HCT116 (cell line): ENCODE measurements around the gene SLC7A8. TPM values are rescaled to one million over a fixed set of nuclear protein-coding genes. Genes with fewer than 3 reads are reported as not detected.

ENCODE experiments used
- ATAC-seq: fragments of 200-7000 bp; cut with Tn5 transposase; 2 replicates; pipeline ENCODE4 v1.9.1; 2020; ENCODE audit warnings: mild to moderate bottlenecking, moderate library complexity
- BruUV-seq: library from RNA; stranded (reverse); fragments of 400-500 nt; replicated peaks from 2 replicates; lab custom pipeline; 2021; lab: Mats Ljungman, UMichigan
- CTCF ChIA-PET: fragments of 300-600 bp; sonication (Branson Sonifier 250); formaldehyde crosslinking; loops from one replicate; lab custom pipeline; 2021; ENCODE audit warnings: antibody characterized with exemption; lab: Charles Lee
- POLR2A ChIA-PET: fragments of 300-600, 350-600 bp; sonication (Branson Sonifier 250); formaldehyde crosslinking; loops from one replicate; lab custom pipeline; 2021; ENCODE audit warnings: antibody characterized with exemption; lab: Charles Lee
- RAD21 ChIA-PET, 2 experiments: fragments of 300-600 bp; sonication (Branson Sonifier 250); formaldehyde crosslinking; loops; one replicate each; lab custom pipeline; 2023; ENCODE audit warnings: low total read pairs in 2 of 2; ENCODE audit not compliant: uncharacterized antibody in 2 of 2, unreplicated experiment in 2 of 2, low non-redundant PET in 1 of 2; lab: Charles Lee
- DNase-seq: peaks from one replicate; pipeline ENCODE4 v3.0.0-alpha.2; 2010; ENCODE audit warnings: low read depth, low spot score
- H2AFZ ChIP-seq: fragments of 200-600 bp; shearing (Covaris generic), sonication (generic); 2 replicates; pipeline ENCODE4 v1.6.1; 2017; ENCODE audit warnings: low read depth, mixed run types, mixed read lengths, antibody characterized with exemption, low read length; ENCODE audit not compliant: poor library complexity, severe bottlenecking
- H3K27ac ChIP-seq: 2 replicates; pipeline ENCODE4 v1.5.1; 2012; ENCODE audit warnings: low read depth, low read length
- H3K27me3 ChIP-seq: fragments of 200-600 bp; sonication (generic); 2 replicates; pipeline ENCODE4 v1.6.1; 2016; ENCODE audit warnings: mixed run types, low read length, mixed read lengths; ENCODE audit not compliant: insufficient read depth
- H3K36me3 ChIP-seq, 2 experiments: fragments of 200-500 bp in 1 of 2; fragments of 200-600 bp in 1 of 2; sonication (Bioruptor generic) in 1 of 2; sonication (generic) in 1 of 2; 2 replicates each; pipeline versions ENCODE4 v1.5.1 to v1.6.1; 2014 to 2016; ENCODE audit warnings: low read length in 2 of 2, inconsistent platforms in 1 of 2, mixed read lengths in 1 of 2, mixed run types in 1 of 2; ENCODE audit not compliant: insufficient read depth in 2 of 2, control insufficient read depth in 1 of 2
- H3K4me1 ChIP-seq, 2 experiments: fragments of 200-600 bp in 1 of 2; sonication (generic) in 1 of 2; 2 replicates each; pipeline versions ENCODE4 v1.5.1 to v1.6.1; 2012 to 2017; ENCODE audit warnings: low read length in 2 of 2, inconsistent platforms in 1 of 2, mild to moderate bottlenecking in 1 of 2, mixed read lengths in 1 of 2, mixed run types in 1 of 2, moderate library complexity in 1 of 2; ENCODE audit not compliant: insufficient read depth in 2 of 2, control insufficient read depth in 1 of 2
- H3K4me2 ChIP-seq: fragments of 200-600 bp; sonication (generic); 2 replicates; pipeline ENCODE4 v1.6.1; 2017; ENCODE audit warnings: mixed run types, low read length, mixed read lengths
- H3K4me3 ChIP-seq, 2 experiments: fragments of 200-600 bp in 1 of 2; sonication (generic) in 1 of 2; replicated peaks in 1 of 2; 2 replicates each; pipeline ENCODE4 v1.5.1; 2011 to 2016; ENCODE audit warnings: low read length in 2 of 2, control low read depth in 1 of 2, low read depth in 1 of 2, mild to moderate bottlenecking in 1 of 2, mixed read lengths in 1 of 2, mixed run types in 1 of 2
- H3K79me2 ChIP-seq: fragments of 200-600 bp; sonication (generic); 2 replicates; pipeline ENCODE4 v1.6.1; 2017; ENCODE audit warnings: mild to moderate bottlenecking, mixed run types, low read length, moderate library complexity, mixed read lengths; ENCODE audit not compliant: insufficient read depth
- H3K9ac ChIP-seq: fragments of 200-600 bp; sonication (generic); 2 replicates; pipeline ENCODE4 v1.6.1; 2016; ENCODE audit warnings: low read length, mixed read lengths
- H3K9me2 ChIP-seq: fragments of 200-600 bp; sonication (generic), shearing (Covaris generic); 2 replicates; pipeline ENCODE4 v1.6.1; 2017; ENCODE audit warnings: mixed run types, mild to moderate bottlenecking, moderate library complexity; ENCODE audit not compliant: insufficient read depth
- H3K9me3 ChIP-seq, 2 experiments: fragments of 200-500 bp in 1 of 2; fragments of 200-600 bp in 1 of 2; sonication (Bioruptor generic) in 1 of 2; sonication (generic) in 1 of 2; 2 replicates each; pipeline ENCODE4 v1.6.1; 2014 to 2017; ENCODE audit warnings: low read length in 2 of 2, mixed read lengths in 2 of 2, inconsistent platforms in 1 of 2, low read depth in 1 of 2, mild to moderate bottlenecking in 1 of 2, mixed run types in 1 of 2, moderate library complexity in 1 of 2; ENCODE audit not compliant: control insufficient read depth in 1 of 2, insufficient read depth in 1 of 2
- H4K20me1 ChIP-seq: fragments of 200-600 bp; sonication (generic), shearing (Covaris generic); 2 replicates; pipeline ENCODE4 v1.6.1; 2017; ENCODE audit warnings: mixed run types, mild to moderate bottlenecking, moderate library complexity; ENCODE audit not compliant: insufficient read depth
- ATF3 ChIP-seq: IDR thresholded peaks from 2 replicates; pipeline ENCODE4 v1.6.1; 2012
- ELF1 ChIP-seq: IDR thresholded peaks from 2 replicates; pipeline ENCODE4 v1.6.1; 2012; ENCODE audit warnings: low read depth, borderline replicate concordance
- EZH2 ChIP-seq: fragments of 200-600 bp; sonication (generic); IDR thresholded peaks from 2 replicates; pipeline ENCODE4 v1.6.1; 2017; ENCODE audit warnings: antibody characterized with exemption, mixed run types
- FOSL1 ChIP-seq: IDR thresholded peaks from 2 replicates; pipeline ENCODE4 v1.6.1; 2012; ENCODE audit warnings: low read depth
- JUND ChIP-seq: IDR thresholded peaks from 2 replicates; pipeline ENCODE4 v1.6.1; 2012
- MAX ChIP-seq: IDR thresholded peaks from 2 replicates; pipeline ENCODE4 v1.6.1; 2012
- POLR2AphosphoS5 ChIP-seq: IDR thresholded peaks from 2 replicates; pipeline ENCODE4 v1.6.1; 2011; ENCODE audit warnings: mild to moderate bottlenecking, low read depth, low read length, moderate library complexity
- REST ChIP-seq: IDR thresholded peaks from 2 replicates; pipeline ENCODE4 v1.6.1; 2012; ENCODE audit warnings: low read depth
- TCF7L2 ChIP-seq: IDR thresholded peaks from 2 replicates; pipeline ENCODE4 v1.7.0; 2011; ENCODE audit warnings: borderline replicate concordance, inconsistent platforms; ENCODE audit not compliant: insufficient read depth, insufficient read length; ENCODE audit errors: extremely low read depth
- ZBTB33 ChIP-seq: IDR thresholded peaks from 2 replicates; pipeline ENCODE4 v1.6.1; 2011; ENCODE audit warnings: mild to moderate bottlenecking, low read length, moderate library complexity; ENCODE audit not compliant: insufficient replicate concordance; ENCODE audit errors: extremely low read depth
- ZFX ChIP-seq: fragments of 450-650 bp; IDR thresholded peaks from 2 replicates; pipeline ENCODE4 v1.6.1; 2017
- intact Hi-C: fragments of 100-400 bp; cut with micrococcal nuclease; formaldehyde crosslinking; loops from 2 replicates; pipeline ENCODE4 v1.10.0; 2022
- total RNA-seq: library from RNA; stranded (reverse); gene quantifications from one replicate; pipeline ENCODE4 v1.2.1, GENCODE V29; 2021; ENCODE audit not compliant: unreplicated experiment

SLC7A8 gene
- total RNA-seq, 1 experiment from 2014 or later = 5.3 TPM

GRCh38 chr14:23103581-23103980, 79.9 kb downstream of the SLC7A8 start:
- TF ChIP-seq ZFX = no peak
- no peak for TF ChIP-seq EZH2
- no peak for TF ChIP-seq ATF3
- no peak for TF ChIP-seq FOSL1
- no peak for TF ChIP-seq MAX
- no peak for TF ChIP-seq REST
- no peak for TF ChIP-seq ZBTB33
- TF ChIP-seq ELF1 = no peak
- TF ChIP-seq JUND = no peak
- no peak for TF ChIP-seq POLR2AphosphoS5
- TF ChIP-seq TCF7L2 = no peak
- Histone ChIP-seq H3K27ac (no peak overlapping the region), H3K79me2 (peaks cover 7% of the 10 kb centered on the region; the same call in 1 of the 2 replicates), H3K27me3 (no peaks in the 10 kb centered on the region; the same call in 1 of the 2 replicates), H3K4me3 (no peak overlapping the region), H4K20me1 (no peaks in the 10 kb centered on the region), H2AFZ (no peak overlapping the region), H3K9me3 (no peaks in the 10 kb centered on the region), H3K4me2 (no peak overlapping the region), H3K9me2 (no peaks in the 10 kb centered on the region), H3K9ac (no peak overlapping the region), H3K4me1 (no peaks in the 10 kb centered on the region), H3K36me3 (peaks cover 4 to 6% of the 10 kb centered on the region in 2 experiments; a peak in 3 of 4 replicates)
- ChIA-PET RAD21 (no interaction called here), CTCF (no interaction called here), POLR2A (interaction anchor here (1.5 kb wide), 1 partner anchor 9 kb away, joined by 7 read pairs; the partner anchor contains the start of genes ACIN1 and C14orf119)
- DNase-seq = no peak
- intact Hi-C loops = no loop called here
- BruUV-seq = no TSS peak
- ATAC-seq = no peak
